Neuronal stem cell (in vitro differentiated cells): Measurements from ENCODE around the gene C20orf144.
"Not testable (repeated sequence)": the region's sequence is repeated elsewhere in the genome, so short reads cannot be mapped to it uniquely, and the experiment has no call there.

Experiments
- DNase-seq: peaks from one replicate; pipeline ENCODE4 v3.0.0-alpha.2; 2013; ENCODE audit warnings: low spot score
- H2AFZ ChIP-seq: one replicate; pipeline ENCODE4 v1.6.1; 2013; ENCODE audit warnings: mild to moderate bottlenecking, low read length, inconsistent platforms
- H2AK5ac ChIP-seq: 2 replicates; pipeline ENCODE4 v1.6.1; 2013; ENCODE audit warnings: low read depth, mild to moderate bottlenecking, inconsistent platforms, low read length, moderate library complexity, mixed read lengths
- H2BK120ac ChIP-seq: 2 replicates; pipeline ENCODE4 v1.6.1; 2013; ENCODE audit warnings: low read depth, mild to moderate bottlenecking, inconsistent platforms, low read length, moderate library complexity, mixed read lengths
- H2BK12ac ChIP-seq: one replicate; pipeline ENCODE4 v1.6.1; 2013; ENCODE audit warnings: low read length, inconsistent platforms
- H2BK15ac ChIP-seq: 2 replicates; pipeline ENCODE4 v1.6.1; 2013; ENCODE audit warnings: mild to moderate bottlenecking, low read length, inconsistent platforms, mixed read lengths
- H2BK5ac ChIP-seq: one replicate; pipeline ENCODE4 v1.6.1; 2013; ENCODE audit warnings: inconsistent platforms, mild to moderate bottlenecking, low read length, moderate library complexity
- H3K14ac ChIP-seq: one replicate; pipeline ENCODE4 v1.6.1; 2013; ENCODE audit warnings: low read length, inconsistent platforms
- H3K18ac ChIP-seq: 2 replicates; pipeline ENCODE4 v1.6.1; 2013; ENCODE audit warnings: low read length, inconsistent platforms
- H3K23ac ChIP-seq: 2 replicates; pipeline ENCODE4 v1.6.1; 2013; ENCODE audit warnings: low read depth, mild to moderate bottlenecking, mixed read lengths, low read length, inconsistent platforms; ENCODE audit not compliant: poor library complexity
- H3K27ac ChIP-seq: replicated peaks from 3 replicates; pipeline ENCODE4 v1.5.1; 2013; ENCODE audit warnings: low read length, inconsistent platforms
- H3K27me3 ChIP-seq, 3 experiments: 2 replicates each; pipeline ENCODE4 v1.6.1; 2013; ENCODE audit warnings: low read length in 3 of 3, mild to moderate bottlenecking in 2 of 3, inconsistent platforms in 1 of 3, low read depth in 1 of 3, mixed read lengths in 1 of 3, moderate library complexity in 1 of 3; ENCODE audit not compliant: control insufficient read depth in 3 of 3, insufficient read depth in 3 of 3
- H3K36me3 ChIP-seq, 2 donors: replicated peaks in 1 of 2; 2 replicates each; pipeline ENCODE4 v1.6.1; 2013; ENCODE audit warnings: low read length in 2 of 2; ENCODE audit not compliant: control insufficient read depth in 2 of 2, insufficient read depth in 2 of 2
- H3K4ac ChIP-seq: 2 replicates; pipeline ENCODE4 v1.6.1; 2013; ENCODE audit warnings: inconsistent platforms, mild to moderate bottlenecking, low read length, moderate library complexity
- H3K4me1 ChIP-seq, 2 donors: 1 replicate in 1 of 2; 2 replicates in 1 of 2; pipeline ENCODE4 v1.6.1; 2013; ENCODE audit warnings: low read length in 2 of 2, low read depth in 1 of 2; ENCODE audit not compliant: control insufficient read depth in 2 of 2, insufficient read depth in 1 of 2
- H3K4me2 ChIP-seq: one replicate; pipeline ENCODE4 v1.6.1; 2013; ENCODE audit warnings: mild to moderate bottlenecking, low read length, inconsistent platforms; ENCODE audit not compliant: insufficient read depth, poor library complexity, severe bottlenecking
- H3K4me3 ChIP-seq, 2 donors: 2 replicates each; pipeline ENCODE4 v1.5.1; 2013; ENCODE audit warnings: low read length in 2 of 2, mild to moderate bottlenecking in 2 of 2, inconsistent platforms in 1 of 2, moderate library complexity in 1 of 2
- H3K79me1 ChIP-seq: one replicate; pipeline ENCODE4 v1.6.1; 2013; ENCODE audit warnings: low read depth, mild to moderate bottlenecking, inconsistent platforms, low read length, moderate library complexity
- H3K9ac ChIP-seq: one replicate; pipeline ENCODE4 v1.6.1; 2013; ENCODE audit warnings: mild to moderate bottlenecking, low read depth, low read length, inconsistent platforms; ENCODE audit not compliant: poor library complexity
- H3K9me3 ChIP-seq, 2 donors: replicated peaks in 1 of 2; 2 replicates each; pipeline versions ENCODE3 to v1.6.1; 2013; ENCODE audit warnings: low read length in 2 of 2, mild to moderate bottlenecking in 2 of 2, inconsistent platforms in 1 of 2, low read depth in 1 of 2, mixed read lengths in 1 of 2, moderate library complexity in 1 of 2; ENCODE audit not compliant: control insufficient read depth in 2 of 2, insufficient read depth in 1 of 2
- H4K8ac ChIP-seq: one replicate; pipeline ENCODE4 v1.6.1; 2013; ENCODE audit warnings: low read depth, mild to moderate bottlenecking, inconsistent platforms, low read length, moderate library complexity
- H4K91ac ChIP-seq: one replicate; pipeline ENCODE4 v1.6.1; 2013; ENCODE audit warnings: low read length, low read depth, mild to moderate bottlenecking, inconsistent platforms; ENCODE audit not compliant: poor library complexity
- WGBS, 2 donors: extraction: QIAGEN DNeasy Blood & Tissue Kit; methylation state at CpG; one replicate each; pipeline ENCODE4 v1.1.7; 2013; ENCODE audit warnings: missing lambda C conversion rate in 2 of 2, mixed read lengths in 1 of 2; ENCODE audit not compliant: insufficient read length in 2 of 2, insufficient replicate concordance in 1 of 2; ENCODE audit errors: extremely low coverage in 2 of 2; 5-methylcytosine and 5-hydroxymethylcytosine counted together

The C20orf144 gene

GRCh38 chr20:33646191-33646590, 15.9 kb upstream of the C20orf144 start:
- H3K79me1 ChIP-seq = peaks cover 2% of the 10 kb centered on the region
- DNase-seq = no peak
- H2BK12ac ChIP-seq = no peak overlapping the region
- H2AK5ac ChIP-seq = no peak overlapping the region
- H3K14ac ChIP-seq = no peak overlapping the region
- no peak overlapping the region for H3K4me2 ChIP-seq
- H2BK5ac ChIP-seq = no peak overlapping the region
- H4K91ac ChIP-seq = no peak overlapping the region
- H3K27me3 ChIP-seq = no peaks in the 10 kb centered on the region
- H3K9me3 ChIP-seq = no peaks in the 10 kb centered on the region
- WGBS, 2 donors = no CpG with 5 or more reads among the region's 5 CpGs
- H3K9ac ChIP-seq = no peak overlapping the region
- peaks cover 17 to 61% of the 10 kb centered on the region in 2 donors for H3K36me3 ChIP-seq
- no peak overlapping the region for H3K4ac ChIP-seq
- H3K27ac ChIP-seq = no peak overlapping the region
- H2BK120ac ChIP-seq = no peak overlapping the region
- H3K18ac ChIP-seq = no peak overlapping the region
- H3K4me1 ChIP-seq = peaks cover 0 to 3% of the 10 kb centered on the region in 2 donors
- no peak overlapping the region for H2BK15ac ChIP-seq
- H3K4me3 ChIP-seq = no peak overlapping the region
- no peak overlapping the region for H2AFZ ChIP-seq
- no peak overlapping the region for H3K23ac ChIP-seq
- no peak overlapping the region for H4K8ac ChIP-seq

GRCh38 chr20:33646959-33647602, 15.0 kb upstream of the C20orf144 start:
- not testable (repeated sequence) for H2AK5ac ChIP-seq
- WGBS, 2 donors = no CpG with 5 or more reads among the region's 14 CpGs

GRCh38 chr20:33647603-33648395, 14.3 kb upstream of the C20orf144 start:
- no peak overlapping the region for H2BK120ac ChIP-seq
- no peak overlapping the region for H4K8ac ChIP-seq
- no peaks in the 10 kb centered on the region for H3K9me3 ChIP-seq
- H2AK5ac ChIP-seq = no peak overlapping the region
- H3K4ac ChIP-seq = no peak overlapping the region
- peaks cover 0 to 3% of the 10 kb centered on the region in 2 donors for H3K4me1 ChIP-seq
- H3K23ac ChIP-seq = no peak overlapping the region
- H3K79me1 ChIP-seq = peaks cover 2% of the 10 kb centered on the region
- no peak overlapping the region for H2BK15ac ChIP-seq
- no peak overlapping the region for H3K27ac ChIP-seq
- no CpG with 5 or more reads among the region's 11 CpGs for WGBS, 2 donors
- no peak overlapping the region for H2BK5ac ChIP-seq
- H2BK12ac ChIP-seq = no peak overlapping the region
- no peak for DNase-seq
- H3K4me3 ChIP-seq = no peak overlapping the region
- no peak overlapping the region for H3K4me2 ChIP-seq
- no peak overlapping the region for H3K14ac ChIP-seq
- H3K9ac ChIP-seq = no peak overlapping the region
- H3K36me3 ChIP-seq = peaks cover 17 to 49% of the 10 kb centered on the region in 2 donors
- H3K27me3 ChIP-seq = no peaks in the 10 kb centered on the region
- H2AFZ ChIP-seq = no peak overlapping the region
- no peak overlapping the region for H4K91ac ChIP-seq
- H3K18ac ChIP-seq = no peak overlapping the region

More at GRCh38 chr20:33646959-33647602, 15.0 kb upstream of the C20orf144 start:
- H3K9ac ChIP-seq, H3K4me2 ChIP-seq, H3K4ac ChIP-seq, H4K91ac ChIP-seq, H3K4me1 ChIP-seq, H2AFZ ChIP-seq, H3K27ac ChIP-seq, DNase-seq, H3K23ac ChIP-seq, H4K8ac ChIP-seq, H3K27me3 ChIP-seq, H3K14ac ChIP-seq, H3K18ac ChIP-seq, H2BK120ac ChIP-seq, H2BK15ac ChIP-seq, H3K4me3 ChIP-seq, H3K79me1 ChIP-seq, H3K9me3 ChIP-seq, H2BK5ac ChIP-seq, H2BK12ac ChIP-seq: not testable (repeated sequence)
- H3K36me3 ChIP-seq = peaks cover 17 to 54% of the 10 kb centered on the region in 2 donors

- no peak overlapping the region for H2BK120ac ChIP-seq
- no peak overlapping the region for H4K8ac ChIP-seq
- H2AFZ ChIP-seq = no peak overlapping the region
- peaks cover 2% of the 10 kb centered on the region for H3K79me1 ChIP-seq
- H3K4ac ChIP-seq = no peak overlapping the region
- H2BK12ac ChIP-seq = no peak overlapping the region
- no peak overlapping the region for H3K23ac ChIP-seq
- no peak overlapping the region for H2AK5ac ChIP-seq
- H2BK15ac ChIP-seq = no peak overlapping the region
- H3K27me3 ChIP-seq = no peaks in the 10 kb centered on the region
- DNase-seq = no peak
- H3K18ac ChIP-seq = no peak overlapping the region
- H3K4me3 ChIP-seq = no peak overlapping the region
- H3K4me2 ChIP-seq = no peak overlapping the region
- H3K9me3 ChIP-seq = no peaks in the 10 kb centered on the region
- WGBS, 2 donors = no CpG with 5 or more reads among the region's 14 CpGs
- H2BK5ac ChIP-seq = no peak overlapping the region
- H3K36me3 ChIP-seq = peaks cover 17 to 43% of the 10 kb centered on the region in 2 donors
- H4K91ac ChIP-seq = no peak overlapping the region
- peaks cover 0 to 5% of the 10 kb centered on the region in 2 donors for H3K4me1 ChIP-seq
- H3K14ac ChIP-seq = no peak overlapping the region
- no peak overlapping the region for H3K9ac ChIP-seq
- H3K27ac ChIP-seq = no peak overlapping the region
These were observed 13.6 kb upstream of the C20orf144 start for GRCh38 chr20:33648396-33649004.
